ENCODE data around the gene ELK4. TPM values are rescaled to one million over a fixed set of nuclear protein-coding genes. Genes with fewer than 3 reads are reported as not detected.

The ELK4 gene
- total RNA-seq, 1 experiment from 2014 or later, result 39.0 TPM

GRCh38 chr1:205569411-205570172 lies 62.2 kb downstream of the ELK4 start:
- no peaks in the 10 kb centered on the region for H3K36me3 Mint-ChIP-seq
- ATAC-seq (no peak; the same call in 1 of the 2 replicates), DNase-seq (ENCODE audit: low spot score) (no peak)
- H3K4me3 Mint-ChIP-seq, result peak overlapping the region; percentile 60
- H3K9me3 Mint-ChIP-seq, result no peaks in the 10 kb centered on the region
- peaks cover 75% of the 10 kb centered on the region for H3K27me3 Mint-ChIP-seq (ENCODE audit: low read depth)
- ChIA-PET CTCF (interaction anchor here (0.8 to 3.5 kb wide), 11 partner anchors 9 to 139 kb away, joined by 3 to 22 read pairs (median 9); no protein-coding TSS in a partner anchor), POLR2A (no interaction called here)
- TF ChIP-seq SP1 (CRISPR knock-in tag; conservative IDR thresholded peaks at IDR 0.05) (no peak), NFE2L1 (CRISPR knock-in tag; IDR thresholded peaks at IDR 0.05) (no peak), EMX1 (CRISPR knock-in tag; IDR thresholded peaks at IDR 0.05) (no peak), ZNF138 (CRISPR knock-in tag; conservative IDR thresholded peaks at IDR 0.05) (no peak), FOXP1 (CRISPR knock-in tag; IDR thresholded peaks at IDR 0.05; ENCODE audit: borderline replicate concordance) (no peak), NFYB (CRISPR knock-in tag; conservative IDR thresholded peaks at IDR 0.05; ENCODE audit: low read depth) (no peak), AR (CRISPR knock-in tag; IDR thresholded peaks at IDR 0.05) (no peak), HMGXB4 (CRISPR knock-in tag; IDR thresholded peaks at IDR 0.05) (no peak), JAZF1 (CRISPR knock-in tag; IDR thresholded peaks at IDR 0.05) (no peak), ZNF416 (CRISPR knock-in tag; IDR thresholded peaks at IDR 0.05) (no peak), ZSCAN18 (CRISPR knock-in tag; IDR thresholded peaks at IDR 0.05) (no peak), TCF7 (CRISPR knock-in tag; IDR thresholded peaks at IDR 0.05; ENCODE audit: low read depth) (no peak), MXD4 (CRISPR knock-in tag; IDR thresholded peaks at IDR 0.05; ENCODE audit: borderline replicate concordance) (no peak)
- TF ChIP-seq, protein P1, sequence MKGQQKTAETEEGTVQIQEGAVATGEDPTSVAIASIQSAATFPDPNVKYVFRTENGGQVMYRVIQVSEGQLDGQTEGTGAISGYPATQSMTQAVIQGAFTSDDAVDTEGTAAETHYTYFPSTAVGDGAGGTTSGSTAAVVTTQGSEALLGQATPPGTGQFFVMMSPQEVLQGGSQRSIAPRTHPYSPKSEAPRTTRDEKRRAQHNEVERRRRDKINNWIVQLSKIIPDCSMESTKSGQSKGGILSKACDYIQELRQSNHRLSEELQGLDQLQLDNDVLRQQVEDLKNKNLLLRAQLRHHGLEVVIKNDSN (CRISPR knock-in tag; IDR thresholded peaks at IDR 0.05), result no peak
- TF ChIP-seq, protein P2, sequence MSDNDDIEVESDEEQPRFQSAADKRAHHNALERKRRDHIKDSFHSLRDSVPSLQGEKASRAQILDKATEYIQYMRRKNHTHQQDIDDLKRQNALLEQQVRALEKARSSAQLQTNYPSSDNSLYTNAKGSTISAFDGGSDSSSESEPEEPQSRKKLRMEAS (CRISPR knock-in tag; IDR thresholded peaks at IDR 0.05), result no peak
- no peak overlapping the region for H3K27ac Mint-ChIP-seq
- H3K4me1 Mint-ChIP-seq, result peaks cover 8% of the 10 kb centered on the region

DNA sequence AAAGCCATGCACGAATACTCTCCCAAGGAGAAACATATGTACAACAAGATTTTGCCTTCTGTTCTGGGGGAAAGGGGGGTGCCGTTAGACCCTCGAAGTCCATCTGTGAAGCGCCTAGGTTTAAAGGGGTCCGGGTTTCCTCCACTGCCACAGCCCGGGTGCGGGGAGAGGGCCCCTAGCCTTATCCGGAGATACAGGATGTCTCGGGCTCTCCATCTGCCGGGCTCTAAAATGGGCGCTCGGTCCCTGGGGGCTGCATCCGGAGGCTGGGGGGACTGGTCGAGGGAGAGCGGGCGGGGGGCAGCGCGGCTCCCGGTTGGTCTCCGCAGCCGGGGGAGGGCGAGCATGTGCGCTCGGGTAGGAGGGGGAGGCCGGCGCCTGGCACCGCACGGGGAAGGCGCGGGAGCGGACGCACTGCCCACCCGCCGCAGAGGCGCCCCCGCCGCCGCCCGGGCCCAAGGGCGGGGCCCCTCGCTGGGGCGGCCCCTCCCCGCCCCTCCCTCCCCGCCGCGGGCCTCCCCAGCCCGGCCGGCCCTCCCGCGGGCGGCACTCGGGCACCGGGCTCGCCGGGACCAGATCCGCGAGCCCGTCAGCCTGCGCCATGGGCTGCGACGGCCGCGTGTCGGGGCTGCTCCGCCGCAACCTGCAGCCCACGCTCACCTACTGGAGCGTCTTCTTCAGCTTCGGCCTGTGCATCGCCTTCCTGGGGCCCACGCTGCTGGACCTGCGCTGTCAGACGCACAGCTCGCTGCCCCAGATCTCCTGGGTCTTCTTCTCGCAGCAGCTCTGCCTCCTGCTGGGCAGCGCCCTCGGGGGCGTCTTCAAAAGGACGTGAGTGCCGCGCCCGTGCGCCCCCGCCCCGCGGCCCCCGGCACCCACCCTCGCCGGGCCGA lies 63.1 kb downstream of the ELK4 start:
- H3K27ac Mint-ChIP-seq, result no peak overlapping the region
- ATAC-seq (peak; percentile 19), DNase-seq (ENCODE audit: low spot score) (no peak)
- H3K27me3 Mint-ChIP-seq (ENCODE audit: low read depth), result peaks cover 77% of the 10 kb centered on the region
- H3K4me3 Mint-ChIP-seq, result peak overlapping the region; percentile 68
- ChIA-PET CTCF (interaction anchor here (0.7 to 3.5 kb wide), 10 partner anchors 10 to 138 kb away, joined by 3 to 22 read pairs (median 10); no protein-coding TSS in a partner anchor), POLR2A (interaction anchor here (0.6 kb wide), 1 partner anchor 99 kb away, joined by 4 read pairs; no protein-coding TSS in a partner anchor)
- no peak for TF ChIP-seq NFATC4 (CRISPR knock-in tag; IDR thresholded peaks at IDR 0.05)
- TF ChIP-seq, protein P3, sequence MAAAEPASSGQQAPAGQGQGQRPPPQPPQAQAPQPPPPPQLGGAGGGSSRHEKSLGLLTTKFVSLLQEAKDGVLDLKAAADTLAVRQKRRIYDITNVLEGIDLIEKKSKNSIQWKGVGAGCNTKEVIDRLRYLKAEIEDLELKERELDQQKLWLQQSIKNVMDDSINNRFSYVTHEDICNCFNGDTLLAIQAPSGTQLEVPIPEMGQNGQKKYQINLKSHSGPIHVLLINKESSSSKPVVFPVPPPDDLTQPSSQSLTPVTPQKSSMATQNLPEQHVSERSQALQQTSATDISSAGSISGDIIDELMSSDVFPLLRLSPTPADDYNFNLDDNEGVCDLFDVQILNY (CRISPR knock-in tag; IDR thresholded peaks at IDR 0.05), result no peak
- TF ChIP-seq ZNF423 (CRISPR knock-in tag; IDR thresholded peaks at IDR 0.05), result 0 out of 2 replicates have a peak, but pooled peaks have one; percentile 22
- TF ChIP-seq GTF2I (CRISPR knock-in tag; conservative IDR thresholded peaks at IDR 0.05), result 0 out of 2 replicates have a peak, but pooled peaks have one; percentile 40
- H3K9me3 Mint-ChIP-seq, result no peaks in the 10 kb centered on the region
- peaks cover 12% of the 10 kb centered on the region for H3K4me1 Mint-ChIP-seq
- no peaks in the 10 kb centered on the region for H3K36me3 Mint-ChIP-seq

Data from WTC11 (cell line).